HG03039 (cell line): ENCODE data around the gene ZNF491.
"Not testable (repeated sequence)": the region's sequence is repeated elsewhere in the genome, so short reads cannot be mapped to it uniquely, and the experiment has no call there.

ENCODE experiments used
- ATAC-seq: cut with Tn5 transposase; IDR thresholded peaks from one replicate; pipeline ENCODE4 v1.9.1; 2021; ENCODE audit warnings: mild to moderate bottlenecking, moderate library complexity; ENCODE audit not compliant: unreplicated experiment

ZNF491 gene

DNA sequence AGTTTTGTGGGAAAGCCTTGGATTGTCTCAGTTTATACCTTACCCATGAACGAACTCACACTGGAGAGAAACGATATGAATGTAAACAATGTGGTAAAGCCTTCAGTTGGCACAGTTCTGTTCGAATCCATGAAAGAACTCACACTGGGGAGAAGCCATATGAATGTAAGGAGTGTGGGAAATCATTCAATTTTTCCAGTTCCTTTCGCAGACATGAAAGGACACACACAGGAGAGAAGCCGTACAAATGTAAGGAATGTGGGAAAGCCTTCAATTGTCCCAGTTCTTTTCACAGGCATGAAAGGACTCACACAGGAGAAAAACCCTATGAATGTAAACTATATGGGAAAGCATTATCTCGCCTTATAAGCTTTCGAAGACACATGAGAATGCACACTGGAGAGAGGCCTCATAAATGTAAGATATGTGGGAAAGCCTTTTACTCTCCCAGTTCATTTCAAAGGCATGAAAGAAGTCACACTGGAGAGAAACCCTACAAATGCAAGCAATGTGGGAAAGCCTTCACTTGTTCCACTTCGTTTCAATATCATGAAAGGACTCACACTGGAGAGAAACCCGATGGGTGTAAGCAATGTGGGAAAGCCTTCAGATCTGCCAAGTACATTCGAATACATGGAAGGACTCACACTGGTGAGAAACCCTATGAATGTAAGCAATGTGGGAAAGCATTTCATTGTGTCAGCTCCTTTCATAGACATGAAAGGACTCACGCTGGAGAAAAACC, 8.2 kb downstream of the ZNF491 start:
- ATAC-seq = no peak

DNA sequence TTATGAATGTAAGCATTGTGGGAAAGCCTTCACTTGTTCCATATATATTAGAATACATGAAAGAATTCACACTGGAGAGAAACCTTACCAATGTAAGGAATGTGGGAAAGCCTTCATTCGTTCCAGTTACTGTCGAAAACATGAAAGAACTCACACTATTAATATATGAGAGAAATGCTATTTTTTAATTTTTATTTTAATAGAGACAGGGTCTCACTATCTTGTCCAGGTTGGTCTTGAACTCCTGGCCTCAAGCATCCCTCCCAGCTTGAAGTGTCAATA, 8.7 kb downstream of the ZNF491 start:
- ATAC-seq = no peak

DNA sequence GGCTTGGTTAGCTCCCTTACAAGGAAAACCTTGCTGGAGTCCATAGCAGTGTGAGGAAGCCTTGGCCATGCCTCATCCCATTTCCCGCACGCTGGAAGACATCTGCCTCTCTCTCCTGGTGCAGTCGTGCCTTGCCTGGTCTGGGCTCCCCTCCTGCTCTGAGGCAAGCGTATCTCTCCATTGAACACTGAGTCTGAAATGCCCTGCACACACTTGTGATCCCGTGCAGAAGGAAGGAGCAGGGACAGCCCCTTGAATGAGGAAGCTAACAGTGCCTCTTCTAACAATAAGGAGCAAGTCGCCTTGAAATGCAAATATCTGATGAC, 15.3 kb downstream of the ZNF491 start:
- peak; percentile 26 for ATAC-seq

DNA sequence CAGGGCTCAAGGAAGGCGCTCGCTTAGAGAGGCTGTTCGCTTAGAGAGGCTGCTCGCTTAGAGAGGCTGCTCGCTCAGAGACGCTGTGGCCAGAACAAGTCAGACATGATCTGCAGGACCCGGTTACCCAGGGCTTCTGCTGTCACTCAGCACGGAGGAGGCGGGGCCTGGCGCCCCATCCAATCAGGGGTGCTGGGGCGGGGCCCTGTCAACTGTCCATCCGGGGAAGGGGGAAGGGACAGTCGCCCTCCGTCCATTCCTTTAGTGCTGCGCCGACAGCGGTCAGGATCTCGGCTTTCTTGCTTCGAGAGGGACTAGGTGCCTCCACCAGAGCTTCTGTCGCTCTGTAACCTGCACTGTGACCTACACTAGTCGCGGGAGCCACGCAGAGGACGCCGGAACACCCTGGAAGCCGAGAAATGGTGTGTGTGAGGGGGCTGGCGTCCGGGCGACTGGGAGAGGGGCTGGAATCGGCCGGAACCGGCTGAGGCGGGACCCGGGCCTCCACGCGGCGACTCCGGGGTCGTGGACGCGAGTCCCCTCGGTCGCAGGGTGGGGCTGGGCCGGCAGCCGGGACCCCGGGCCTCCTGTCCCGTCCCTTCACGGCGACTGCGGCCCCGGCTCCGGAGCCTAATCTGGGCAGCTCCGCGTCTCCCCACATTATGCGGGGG, 15.8 kb downstream of the ZNF491 start, which contains the start of gene ZNF440:
ZNF440 (plus strand) TSS at position 245 of the 671 bp plus-strand sequence; CDS start at position 420, 175 bp downstream.
- peak; percentile 95 for ATAC-seq

DNA sequence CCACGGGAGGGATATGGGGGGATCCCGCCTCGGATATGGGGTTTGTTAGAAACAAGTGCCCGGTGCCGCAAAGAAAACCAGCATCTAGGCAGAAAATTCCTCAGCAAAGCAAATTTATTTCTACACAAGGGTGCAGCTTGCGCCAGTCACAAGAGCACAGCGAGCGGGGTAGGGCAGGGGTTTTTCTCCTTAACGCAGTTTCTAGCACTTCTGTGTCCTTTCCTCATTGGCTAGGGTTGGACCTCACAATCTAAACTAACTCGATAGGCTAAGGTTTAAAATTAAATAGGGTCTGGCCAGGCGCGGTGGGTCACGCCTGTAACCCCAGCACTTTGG, 16.3 kb downstream of the ZNF491 start:
- ATAC-seq = no peak

DNA sequence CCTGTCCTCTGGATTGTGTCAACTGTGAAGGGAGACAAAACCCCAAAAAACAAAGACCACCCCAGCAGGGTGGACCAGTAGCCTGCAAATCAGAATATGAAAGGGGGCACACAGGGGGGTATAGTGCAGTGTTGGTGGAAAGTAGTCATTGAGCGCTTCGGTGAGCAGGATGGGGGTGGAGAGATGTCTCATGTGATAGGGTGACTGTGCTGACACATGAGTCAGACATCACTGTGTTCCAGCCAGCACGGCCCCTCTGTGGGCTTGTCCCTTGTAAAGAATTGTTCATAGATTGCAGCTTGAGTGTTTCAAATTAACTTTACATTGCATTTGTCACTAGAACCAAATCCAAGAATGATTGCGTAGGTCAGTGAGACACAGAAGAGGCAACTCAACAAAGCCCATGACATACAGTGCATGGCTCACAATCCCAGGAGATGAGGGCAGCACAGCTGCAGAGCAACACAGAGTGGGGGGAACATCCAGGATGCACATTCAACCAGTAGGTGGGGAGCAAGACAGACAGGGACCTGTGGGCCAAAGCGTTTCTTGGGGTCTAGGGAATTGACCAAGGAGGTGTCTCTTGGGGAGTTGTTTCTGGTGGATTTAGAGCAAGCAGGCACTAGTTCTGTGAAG, 23.3 kb downstream of the ZNF491 start:
- no peak for ATAC-seq

DNA sequence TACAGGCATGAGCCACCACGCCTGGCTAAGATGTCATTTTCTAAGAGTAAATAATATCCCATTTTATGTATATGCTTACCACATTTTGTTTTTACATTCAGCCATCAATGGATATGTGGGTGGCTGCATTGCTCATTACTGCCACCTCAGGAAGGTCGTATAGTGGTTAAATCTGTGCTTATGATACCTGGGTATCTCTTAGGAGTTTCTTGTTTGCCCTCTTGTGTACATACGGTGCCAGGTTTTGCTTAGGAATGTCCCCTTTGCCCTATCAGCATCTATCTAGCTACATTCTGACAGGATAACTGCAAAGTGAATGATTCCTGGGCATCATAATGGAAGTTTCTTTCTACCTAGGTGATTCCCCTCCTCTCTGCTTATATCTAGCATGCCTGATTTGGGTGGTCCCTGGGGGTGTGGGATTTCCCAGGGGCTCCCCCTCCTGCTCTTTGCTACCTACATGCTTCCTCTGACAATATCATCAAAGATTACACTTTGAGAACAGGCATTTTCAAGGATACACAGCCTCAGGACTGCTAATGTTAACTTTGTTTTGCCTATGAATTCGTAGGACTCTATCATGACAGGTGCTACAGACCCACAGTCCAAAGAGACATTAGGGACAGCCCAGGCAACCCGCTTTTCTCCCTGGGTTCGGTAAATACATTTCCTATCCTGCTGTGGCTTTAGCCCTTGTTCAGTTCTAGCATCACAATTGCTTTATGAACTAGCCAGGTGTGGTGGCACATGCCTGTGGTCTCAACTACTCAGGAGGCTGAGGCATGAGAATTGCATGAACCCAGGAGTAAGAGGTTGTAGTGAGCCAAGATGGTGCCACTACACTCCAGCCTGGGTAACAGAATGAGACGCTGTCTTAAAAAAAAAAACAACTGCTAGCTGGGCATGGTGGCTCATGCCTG, 30.9 kb downstream of the ZNF491 start:
- not testable (repeated sequence) for ATAC-seq

DNA sequence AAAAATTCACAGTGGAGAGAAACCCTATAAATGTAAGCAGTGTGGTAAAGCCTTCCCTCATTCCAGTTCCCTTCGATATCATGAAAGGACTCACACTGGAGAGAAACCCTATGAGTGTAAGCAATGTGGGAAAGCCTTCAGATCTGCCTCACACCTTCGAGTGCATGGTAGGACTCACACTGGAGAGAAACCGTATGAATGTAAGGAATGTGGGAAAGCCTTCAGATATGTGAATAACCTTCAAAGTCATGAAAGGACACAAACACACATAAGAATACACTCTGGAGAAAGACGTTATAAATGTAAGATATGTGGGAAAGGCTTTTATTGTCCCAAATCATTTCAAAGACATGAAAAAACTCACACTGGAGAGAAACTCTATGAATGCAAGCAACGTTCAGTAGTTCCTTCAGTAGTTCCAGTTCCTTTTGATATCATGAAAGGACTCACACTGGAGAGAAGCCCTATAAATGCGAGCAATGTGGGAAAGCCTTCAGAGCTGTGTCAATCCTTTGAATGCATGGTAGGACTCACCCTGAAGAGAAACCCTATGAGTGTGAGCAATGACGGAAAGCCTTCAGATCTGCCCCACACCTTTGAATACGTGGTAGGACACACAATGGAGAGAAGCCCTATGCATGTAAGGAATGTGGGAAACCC, 34.1 kb downstream of the ZNF491 start:
- no peak for ATAC-seq

DNA sequence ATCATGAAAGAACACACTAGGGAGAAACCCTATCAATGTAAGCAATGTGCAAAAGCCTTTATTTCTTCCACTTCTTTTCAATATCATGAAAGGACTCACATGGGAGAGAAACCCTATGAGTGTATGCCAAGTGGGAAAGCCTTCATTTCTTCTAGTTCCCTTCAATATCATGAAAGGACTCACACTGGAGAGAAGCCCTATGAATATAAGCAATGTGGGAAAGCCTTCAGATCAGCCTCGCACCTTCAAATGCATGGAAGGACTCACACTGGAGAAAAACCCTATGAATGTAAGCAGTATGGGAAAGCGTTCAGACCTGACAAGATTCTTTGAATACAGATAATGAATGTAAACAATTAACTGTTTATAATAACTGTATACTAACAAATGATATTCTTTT, 35.2 kb downstream of the ZNF491 start:
- ATAC-seq = no peak

DNA sequence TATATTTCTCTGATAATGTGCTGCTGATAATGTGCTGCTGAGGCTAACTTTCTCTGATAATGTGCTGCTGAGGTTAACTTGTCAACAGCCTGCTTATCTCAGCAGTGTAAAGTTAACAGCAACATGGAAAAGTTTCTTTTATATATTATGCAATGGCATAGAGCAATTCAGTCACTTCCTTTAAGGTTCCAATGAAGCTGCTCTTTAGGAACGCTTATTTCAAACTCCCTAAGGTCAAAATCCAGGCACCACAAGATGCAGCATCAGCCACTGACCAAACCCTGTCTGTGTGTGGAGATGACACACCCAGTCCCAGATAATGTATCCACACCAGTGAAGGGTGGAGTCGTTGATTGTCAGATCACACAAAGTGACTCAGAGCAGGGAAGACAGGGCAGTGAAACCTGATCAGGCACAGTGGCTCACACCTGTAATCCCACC, 37.3 kb downstream of the ZNF491 start:
- ATAC-seq = not testable (repeated sequence)

DNA sequence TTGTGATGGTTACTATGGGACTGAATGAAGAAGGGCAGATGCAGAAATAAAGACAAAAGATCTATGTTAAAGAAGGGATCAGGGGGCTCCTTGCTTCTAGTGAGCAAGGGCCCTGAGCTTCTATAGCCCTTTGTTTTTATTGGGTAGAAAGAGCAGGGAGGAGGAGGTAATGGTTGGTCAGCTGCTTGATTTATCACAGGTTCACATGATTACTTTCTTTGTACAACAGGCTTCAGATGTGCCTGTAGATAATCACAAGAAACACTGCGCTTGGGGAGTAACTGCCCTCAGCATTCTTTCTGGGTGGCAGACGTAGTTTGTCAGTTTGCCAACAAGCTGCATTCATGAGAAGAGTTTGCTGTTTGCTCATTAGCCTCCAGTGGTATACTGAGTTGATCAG, 45.4 kb downstream of the ZNF491 start:
- no peak for ATAC-seq

DNA sequence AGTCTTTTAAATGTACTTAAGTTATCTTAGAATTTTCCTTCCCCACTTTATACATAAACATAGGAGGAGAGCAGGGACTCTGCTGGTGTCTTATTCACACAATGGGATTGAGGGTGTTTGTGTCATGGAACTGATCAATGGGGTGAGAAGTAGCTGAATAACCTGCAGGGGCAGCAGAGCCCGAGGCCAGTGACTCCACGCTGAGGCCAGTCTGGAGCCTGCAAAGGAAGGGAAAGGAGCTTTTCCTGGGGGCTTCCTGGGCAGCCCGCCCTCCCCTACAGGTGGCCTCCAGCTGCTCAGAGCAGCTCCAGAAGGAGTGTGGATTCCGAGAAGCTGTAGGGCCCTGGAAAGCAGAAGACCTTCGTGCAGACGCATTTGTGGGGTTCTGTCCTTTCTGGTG, 49.3 kb downstream of the ZNF491 start:
- not testable (repeated sequence) for ATAC-seq

DNA sequence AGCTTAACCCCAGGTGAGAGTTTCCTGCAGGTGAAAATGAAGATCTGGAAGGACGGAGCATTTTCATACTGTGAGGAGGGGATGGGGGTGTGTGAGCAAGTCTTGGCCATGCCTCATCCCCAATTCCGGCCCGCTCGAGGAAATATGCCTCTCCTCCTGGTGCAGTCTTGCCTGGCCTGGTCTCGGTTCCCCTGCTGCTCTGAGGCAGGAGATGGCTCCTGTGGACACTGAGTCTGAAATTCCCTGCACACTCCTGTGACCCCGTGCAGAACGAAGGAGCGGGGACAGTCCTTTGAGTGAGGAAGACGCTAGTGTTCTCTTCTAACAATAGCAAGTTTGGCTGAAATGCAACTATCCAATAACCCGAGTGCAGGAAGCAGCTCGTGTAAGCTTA, 49.9 kb downstream of the ZNF491 start:
- no peak for ATAC-seq

DNA sequence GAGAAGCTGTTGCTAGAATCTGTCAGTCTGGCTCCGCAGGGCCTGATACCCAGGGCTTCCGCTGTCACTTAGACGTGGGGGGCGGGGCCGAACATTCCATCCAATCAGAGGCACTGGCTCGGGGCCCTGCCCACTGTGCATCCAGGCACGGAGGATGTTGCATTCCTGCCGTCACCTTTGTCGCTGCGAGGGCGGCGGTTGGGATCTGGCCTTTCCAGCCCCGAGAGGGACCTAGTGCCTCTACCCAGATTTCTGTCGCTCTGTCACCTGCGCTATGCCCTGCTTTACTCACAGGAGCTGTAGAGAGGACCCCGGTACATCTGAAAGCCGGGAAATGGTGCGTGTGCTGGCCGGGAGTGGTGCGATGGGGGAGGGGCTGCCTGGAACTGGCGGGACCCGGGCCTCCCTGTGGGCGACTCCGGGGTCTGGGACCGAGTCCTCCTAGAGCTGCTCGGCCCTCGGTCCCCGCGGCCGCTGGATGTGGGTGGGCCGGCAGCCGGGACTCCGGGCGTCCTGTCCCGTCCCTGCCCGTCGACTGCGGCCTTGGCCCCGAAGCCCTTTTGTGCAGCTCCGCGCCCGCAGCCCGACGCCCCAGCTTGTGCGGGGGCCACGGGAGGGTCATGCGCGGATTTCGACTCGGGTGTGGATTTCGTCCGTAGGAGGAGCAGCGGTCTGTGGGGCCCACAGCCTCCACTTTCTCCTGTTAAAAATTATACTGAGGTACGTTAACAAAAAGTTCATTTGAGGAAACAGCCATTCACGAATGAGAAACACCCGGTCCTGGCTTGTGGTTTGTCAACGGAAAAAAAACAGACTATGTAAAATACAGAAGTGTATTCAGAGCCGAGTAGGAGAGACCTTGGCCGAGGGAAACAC, 50.5 kb downstream of the ZNF491 start, which contains the start of gene ZNF439:
ZNF439 (plus strand) TSS at position 133 of the 876 bp plus-strand sequence; CDS start at position 275, 142 bp downstream.
- peak; percentile 57 for ATAC-seq

DNA sequence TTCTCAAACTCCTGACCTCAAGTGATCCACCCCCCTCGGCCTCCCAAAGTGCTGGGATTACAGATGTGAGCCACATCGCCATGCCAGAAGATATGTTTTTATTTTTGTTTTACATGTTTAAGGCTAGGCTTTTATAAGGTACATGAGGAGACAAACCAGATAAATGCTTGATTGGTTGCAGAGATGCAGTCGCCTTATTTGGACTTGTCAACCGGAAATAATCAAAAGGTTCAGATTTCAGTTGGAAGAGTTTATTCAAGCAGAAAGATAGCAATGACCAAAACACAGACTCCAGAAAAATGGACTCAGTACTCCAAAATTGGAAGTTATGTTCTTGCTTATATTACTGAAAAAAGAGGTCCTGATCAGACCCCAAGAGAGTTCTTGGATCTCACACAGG, 52.0 kb downstream of the ZNF491 start:
- not testable (repeated sequence) for ATAC-seq

DNA sequence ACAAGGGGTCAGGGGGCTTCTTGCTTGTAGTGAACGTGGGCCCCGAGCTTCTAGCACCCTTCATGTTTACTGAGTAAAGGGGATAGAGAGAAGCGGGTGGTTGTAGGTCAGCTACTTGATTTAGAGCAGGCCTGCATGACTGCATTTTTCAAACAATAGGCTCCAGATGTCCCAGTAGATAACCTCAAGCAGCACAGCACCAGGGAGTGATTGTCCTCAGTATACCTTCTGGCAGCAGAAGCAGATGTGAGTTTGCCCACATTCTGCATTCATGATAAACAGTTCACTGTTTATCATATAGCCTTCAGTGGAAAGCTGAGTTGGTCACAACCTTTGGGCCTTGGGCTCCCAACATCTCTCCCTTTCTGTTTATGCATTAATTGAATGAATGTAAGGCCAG, 55.0 kb downstream of the ZNF491 start:
- no peak for ATAC-seq

DNA sequence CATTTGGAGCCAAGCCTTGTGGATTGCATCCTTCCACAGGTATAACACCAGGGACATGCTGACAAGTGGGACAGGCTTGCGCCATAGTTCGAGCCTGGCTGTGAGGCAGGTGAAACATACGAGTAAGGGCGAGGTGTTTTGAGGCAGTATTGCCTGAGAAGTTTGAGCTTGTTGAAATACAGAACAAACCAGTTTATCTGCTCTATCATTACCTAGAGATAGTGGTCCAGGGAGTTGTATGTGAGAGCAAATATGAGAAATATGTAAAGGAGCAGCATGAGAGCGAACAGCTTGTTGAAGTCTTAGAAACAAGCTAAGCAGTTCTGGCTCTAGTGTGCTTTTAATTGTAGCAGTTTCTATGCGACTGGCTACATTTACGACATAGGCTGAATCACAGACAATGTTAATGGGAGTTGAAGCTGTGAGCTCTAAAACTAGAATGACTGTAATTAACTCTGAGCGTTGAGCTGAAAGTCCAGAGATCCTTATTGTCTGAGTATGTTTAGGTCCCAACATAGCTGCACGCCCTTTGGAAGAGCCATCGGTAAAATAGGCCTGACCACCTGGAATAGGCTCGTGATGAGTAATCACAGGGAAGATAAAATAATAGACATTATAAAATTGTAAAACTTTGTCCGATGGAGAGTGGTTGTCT, 58.4 kb downstream of the ZNF491 start:
- no peak for ATAC-seq
